Measurements from ENCODE around the gene SMARCC2.
A peak's percentile ranks its signal among the peaks of the same experiment; 100 is the strongest.

The SMARCC2 gene

GRCh38 chr12:56141946-56142784 lies 47.1 kb downstream of the SMARCC2 start:
- peaks cover 86% of the 10 kb centered on the region for H3K36me3 ChIP-seq
- no peak overlapping the region for H3K4me2 ChIP-seq
- no peak overlapping the region for H3K4me3 ChIP-seq

GRCh38 chr12:56137853-56138571 lies 51.3 kb downstream of the SMARCC2 start:
- no peaks in the 10 kb centered on the region for H3K4me1 ChIP-seq
- no peak overlapping the region for H3K9ac ChIP-seq
- H3K9me3 ChIP-seq: no peaks in the 10 kb centered on the region
- TF ChIP-seq Cebpa-rat (IDR thresholded peaks at IDR 0.05): no peak
- no peaks in the 10 kb centered on the region for H3K27me3 ChIP-seq
- H3K36me3 ChIP-seq: peaks cover 100% of the 10 kb centered on the region
- H3K4me3 ChIP-seq: no peak overlapping the region
- H3K27ac ChIP-seq: no peak overlapping the region
- no peak overlapping the region for H3K4me2 ChIP-seq
- H4K20me1 ChIP-seq: no peaks in the 10 kb centered on the region

More at GRCh38 chr12:56141946-56142784, 47.1 kb downstream of the SMARCC2 start:
- no peaks in the 10 kb centered on the region for H3K27me3 ChIP-seq
- H3K27ac ChIP-seq: no peak overlapping the region
- H3K9me3 ChIP-seq: no peaks in the 10 kb centered on the region
- no peaks in the 10 kb centered on the region for H4K20me1 ChIP-seq
- H3K4me1 ChIP-seq: no peaks in the 10 kb centered on the region
- H3K9ac ChIP-seq: no peak overlapping the region
- TF ChIP-seq Cebpa-rat (IDR thresholded peaks at IDR 0.05): no peak

- no peaks in the 10 kb centered on the region for H3K9me3 ChIP-seq
- no peak for TF ChIP-seq Cebpa-rat (IDR thresholded peaks at IDR 0.05)
- H3K4me2 ChIP-seq: no peak overlapping the region
- peaks cover 24% of the 10 kb centered on the region for H3K4me1 ChIP-seq
- H3K36me3 ChIP-seq: peaks cover 98% of the 10 kb centered on the region
- H3K4me3 ChIP-seq: no peak overlapping the region
- no peak overlapping the region for H3K27ac ChIP-seq
- no peaks in the 10 kb centered on the region; the same call in 1 of the 2 replicates for H4K20me1 ChIP-seq
- H3K9ac ChIP-seq: no peak overlapping the region
- H3K27me3 ChIP-seq: no peaks in the 10 kb centered on the region
These were observed 54.4 kb downstream of the SMARCC2 start for GRCh38 chr12:56134897-56135296.

GRCh38 chr12:56130876-56131275 lies 58.4 kb downstream of the SMARCC2 start:
- Histone ChIP-seq H3K4me2 (peak overlapping the region; percentile 98), H3K9ac (peak overlapping the region; percentile 88), H3K27me3 (no peaks in the 10 kb centered on the region), H3K4me1 (peaks cover 47% of the 10 kb centered on the region), H3K4me3 (no peak overlapping the region), H3K9me3 (no peaks in the 10 kb centered on the region), H4K20me1 (no peaks in the 10 kb centered on the region; the same call in 1 of the 2 replicates), H3K36me3 (peaks cover 58% of the 10 kb centered on the region), H3K27ac (peak overlapping the region; percentile 85; the same call in 1 of the 2 replicates)
- TF ChIP-seq Cebpa-rat (IDR thresholded peaks at IDR 0.05): no peak

GRCh38 chr12:56129942-56130495 lies 59.3 kb downstream of the SMARCC2 start:
- Histone ChIP-seq H3K4me3 (peak overlapping the region; percentile 88), H3K9ac (peak overlapping the region; percentile 88), H3K9me3 (no peaks in the 10 kb centered on the region), H4K20me1 (no peaks in the 10 kb centered on the region; the same call in 1 of the 2 replicates), H3K4me2 (peak overlapping the region; percentile 98), H3K4me1 (peaks cover 56% of the 10 kb centered on the region), H3K36me3 (peaks cover 53% of the 10 kb centered on the region), H3K27me3 (no peaks in the 10 kb centered on the region), H3K27ac (peak overlapping the region; percentile 85)
- no peak for TF ChIP-seq Cebpa-rat (IDR thresholded peaks at IDR 0.05)

- Histone ChIP-seq H3K4me1 (peaks cover 59% of the 10 kb centered on the region), H3K9me3 (no peaks in the 10 kb centered on the region), H3K36me3 (peaks cover 46% of the 10 kb centered on the region), H3K4me3 (peak overlapping the region; percentile 88), H3K27ac (peak overlapping the region; percentile 85), H3K4me2 (peak overlapping the region; percentile 98), H4K20me1 (no peaks in the 10 kb centered on the region; the same call in 1 of the 2 replicates), H3K9ac (peak overlapping the region; percentile 88), H3K27me3 (no peaks in the 10 kb centered on the region)
- TF ChIP-seq Cebpa-rat (IDR thresholded peaks at IDR 0.05): no peak
These were observed 59.9 kb downstream of the SMARCC2 start for GRCh38 chr12:56129206-56129941.

- no peaks in the 10 kb centered on the region for H3K27me3 ChIP-seq
- peak overlapping the region; percentile 98 for H3K4me2 ChIP-seq
- H3K4me1 ChIP-seq: peaks cover 59% of the 10 kb centered on the region
- peak overlapping the region; percentile 88 for H3K9ac ChIP-seq
- H3K36me3 ChIP-seq: peaks cover 40% of the 10 kb centered on the region
- H3K9me3 ChIP-seq: no peaks in the 10 kb centered on the region
- H3K4me3 ChIP-seq: peak overlapping the region; percentile 88
- peak overlapping the region; percentile 85 for H3K27ac ChIP-seq
- no peak for TF ChIP-seq Cebpa-rat (IDR thresholded peaks at IDR 0.05)
- no peaks in the 10 kb centered on the region; the same call in 1 of the 2 replicates for H4K20me1 ChIP-seq
These were observed 60.5 kb downstream of the SMARCC2 start for GRCh38 chr12:56128670-56129205.

GRCh38 chr12:56127888-56128669 lies 61.2 kb downstream of the SMARCC2 start, which contains the start of gene ESYT1:
Gene ESYT1 (plus strand): TSS chr12:56128267. CDS start chr12:56128320, 53 bp downstream.
- H3K4me1 ChIP-seq: peaks cover 59% of the 10 kb centered on the region
- peak within 1 kb of the TSS; percentile 88 for H3K9ac ChIP-seq
- peaks cover 33% of the 10 kb centered on the region for H3K36me3 ChIP-seq
- H3K27me3 ChIP-seq: no peaks in the 10 kb centered on the region
- H3K27ac ChIP-seq: peak within 1 kb of the TSS; percentile 85
- no peak for TF ChIP-seq Cebpa-rat (IDR thresholded peaks at IDR 0.05)
- no peaks in the 10 kb centered on the region for H3K9me3 ChIP-seq
- no peaks in the 10 kb centered on the region; the same call in 1 of the 2 replicates for H4K20me1 ChIP-seq
- peak within 1 kb of the TSS; percentile 98 for H3K4me2 ChIP-seq
- H3K4me3 ChIP-seq: peak within 1 kb of the TSS; percentile 88
